BLaER1 (cell line): ENCODE data around the gene CPT1C.

Experiments
- H3K27ac ChIP-seq: shearing (Covaris generic); formaldehyde crosslinking; 2 replicates; pipeline ENCODE4 v1.8.1; 2022
- H3K27me3 ChIP-seq: shearing (Covaris generic); formaldehyde crosslinking; 2 replicates; pipeline ENCODE4 v1.8.1; 2022
- H3K36me3 ChIP-seq: shearing (Covaris generic); formaldehyde crosslinking; 2 replicates; pipeline ENCODE4 v1.8.1; 2022
- H3K4me1 ChIP-seq: shearing (Covaris generic); formaldehyde crosslinking; 2 replicates; pipeline ENCODE4 v1.8.1; 2022
- H3K4me2 ChIP-seq: shearing (Covaris generic); formaldehyde crosslinking; 2 replicates; pipeline ENCODE4 v1.8.1; 2022
- H3K4me3 ChIP-seq: shearing (Covaris generic); formaldehyde crosslinking; 2 replicates; pipeline ENCODE4 v1.8.1; 2022
- H3K9ac ChIP-seq: shearing (Covaris generic); formaldehyde crosslinking; 2 replicates; pipeline ENCODE4 v1.8.1; 2022
- H3K9me3 ChIP-seq: shearing (Covaris generic); formaldehyde crosslinking; 2 replicates; pipeline ENCODE4 v1.8.1; 2022
- H4K20me1 ChIP-seq: shearing (Covaris generic); formaldehyde crosslinking; 2 replicates; pipeline ENCODE4 v1.8.1; 2022
- Cebpa-rat ChIP-seq: shearing (Covaris generic); IDR thresholded peaks from 2 replicates; pipeline ENCODE4 v1.8.1; 2022

CPT1C gene

DNA sequence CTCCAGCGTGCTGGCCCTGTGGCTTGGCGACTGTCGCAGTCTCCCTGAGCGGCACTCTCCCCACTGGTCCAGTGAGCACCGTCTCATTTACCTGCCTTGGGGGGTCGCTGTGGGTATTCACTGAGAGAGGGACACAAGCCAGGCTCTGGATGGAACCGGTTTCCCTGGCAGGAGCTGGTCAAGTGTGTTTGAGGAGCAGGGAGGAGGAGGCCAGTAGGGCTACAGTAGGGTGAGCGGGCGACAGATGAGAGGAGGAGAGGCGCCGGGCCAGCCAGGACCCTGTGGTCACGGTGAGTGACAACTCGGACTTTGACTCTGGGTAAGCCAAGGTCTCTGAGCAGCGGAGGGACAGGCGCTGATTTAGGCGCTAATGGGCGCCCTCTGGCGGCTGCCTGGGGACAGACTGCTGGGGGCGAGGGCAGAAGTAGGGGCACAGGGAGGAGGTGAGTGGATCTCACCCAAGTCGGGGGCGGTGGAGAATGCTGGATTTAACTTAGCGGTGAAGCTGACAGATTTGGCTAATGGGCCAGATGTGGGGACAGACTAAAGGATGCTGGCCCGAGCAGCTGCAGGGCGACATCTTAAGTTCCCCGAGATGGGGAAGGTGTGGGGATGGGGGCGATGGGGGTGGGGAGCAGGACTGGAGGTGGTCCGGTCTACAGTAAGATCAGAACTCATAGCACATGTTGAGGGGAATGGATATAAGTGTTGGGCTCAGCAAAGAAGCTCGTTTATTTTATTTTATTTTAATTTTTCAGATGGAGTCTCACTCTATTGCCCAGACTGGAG lies 18.6 kb upstream of the CPT1C start:
- Histone ChIP-seq H3K9me3 (no peaks in the 10 kb centered on the region), H3K27ac (peak overlapping the region; percentile 51; the same call in 1 of the 2 replicates), H3K4me2 (peak overlapping the region; percentile 54), H3K9ac (peak overlapping the region; percentile 51; the same call in 1 of the 2 replicates), H4K20me1 (no peaks in the 10 kb centered on the region), H3K4me1 (peaks cover 44% of the 10 kb centered on the region), H3K4me3 (no peak overlapping the region), H3K27me3 (no peaks in the 10 kb centered on the region), H3K36me3 (peaks cover 50% of the 10 kb centered on the region)
- no peak for TF ChIP-seq Cebpa-rat

DNA sequence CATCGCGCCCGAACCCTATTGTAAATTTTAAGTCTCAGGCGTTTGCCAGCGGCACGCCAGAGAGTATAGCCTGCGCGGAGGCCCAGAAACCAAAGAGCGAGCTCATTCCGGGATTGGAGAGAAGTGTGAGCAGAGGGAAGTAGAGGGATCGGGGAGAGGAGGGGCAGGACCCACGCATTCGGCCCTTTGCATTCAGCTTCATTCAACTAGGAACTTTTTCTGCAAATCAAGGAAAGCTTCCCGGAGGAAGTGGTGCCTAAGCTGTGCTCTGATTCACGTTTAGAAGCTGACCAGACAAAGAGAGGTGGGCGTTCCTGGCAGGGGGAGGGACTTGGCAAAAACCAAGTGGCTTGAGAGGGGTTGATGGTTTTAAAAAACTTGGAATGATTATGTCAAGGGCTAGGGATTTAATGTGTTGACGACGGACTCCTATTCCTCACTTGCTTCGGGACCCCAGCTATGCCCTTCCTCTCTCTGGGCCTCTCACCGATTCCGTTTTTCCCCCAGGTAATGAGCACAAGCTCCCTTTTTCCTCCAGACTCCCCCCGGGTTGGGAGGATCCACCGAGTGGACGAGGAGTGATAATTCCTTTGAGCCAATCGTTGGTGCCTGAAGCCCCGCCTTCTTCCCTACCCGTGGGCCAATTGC lies 14.7 kb upstream of the CPT1C start:
- H3K36me3 ChIP-seq, result peaks cover 20% of the 10 kb centered on the region
- peak overlapping the region; percentile 100 for H3K27ac ChIP-seq
- H3K9ac ChIP-seq, result peak overlapping the region; percentile 97
- H3K9me3 ChIP-seq, result no peaks in the 10 kb centered on the region
- no peak for TF ChIP-seq Cebpa-rat
- peak overlapping the region; percentile 63 for H3K4me3 ChIP-seq
- H3K4me1 ChIP-seq, result peaks cover 73% of the 10 kb centered on the region
- H3K4me2 ChIP-seq, result peak overlapping the region; percentile 73
- peaks cover 37% of the 10 kb centered on the region for H4K20me1 ChIP-seq
- H3K27me3 ChIP-seq, result no peaks in the 10 kb centered on the region

DNA sequence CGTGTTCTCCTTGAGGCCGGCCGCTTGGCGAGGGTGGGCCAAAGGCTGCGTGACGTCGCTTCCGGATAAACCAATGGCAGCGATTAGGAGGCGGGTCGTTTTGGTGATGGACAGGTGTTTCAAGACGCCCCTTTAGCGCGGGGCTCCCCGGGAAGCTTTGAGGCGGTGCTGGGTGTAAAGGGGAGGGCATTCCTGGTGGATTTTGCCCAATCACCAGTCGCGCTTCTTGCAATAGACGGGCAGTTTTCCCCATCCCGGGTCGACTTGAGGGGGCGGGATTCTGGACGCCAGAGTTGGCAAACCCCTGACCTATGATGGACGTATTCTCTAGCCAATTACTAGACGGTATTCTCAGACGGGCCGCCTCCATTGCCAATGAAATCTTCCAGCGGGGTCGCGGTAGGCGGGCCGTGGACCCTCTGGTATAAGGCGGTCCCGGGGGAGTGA lies 14.1 kb upstream of the CPT1C start:
- Histone ChIP-seq H3K4me1 (peaks cover 68% of the 10 kb centered on the region), H3K27ac (peak overlapping the region; percentile 100), H3K9me3 (no peaks in the 10 kb centered on the region), H3K36me3 (peaks cover 20% of the 10 kb centered on the region), H4K20me1 (peaks cover 43% of the 10 kb centered on the region), H3K4me3 (peak overlapping the region; percentile 99), H3K9ac (peak overlapping the region; percentile 100), H3K4me2 (peak overlapping the region; percentile 97; the same call in 1 of the 2 replicates), H3K27me3 (no peaks in the 10 kb centered on the region)
- peak; percentile 27; the same call in 1 of the 2 replicates for TF ChIP-seq Cebpa-rat

DNA sequence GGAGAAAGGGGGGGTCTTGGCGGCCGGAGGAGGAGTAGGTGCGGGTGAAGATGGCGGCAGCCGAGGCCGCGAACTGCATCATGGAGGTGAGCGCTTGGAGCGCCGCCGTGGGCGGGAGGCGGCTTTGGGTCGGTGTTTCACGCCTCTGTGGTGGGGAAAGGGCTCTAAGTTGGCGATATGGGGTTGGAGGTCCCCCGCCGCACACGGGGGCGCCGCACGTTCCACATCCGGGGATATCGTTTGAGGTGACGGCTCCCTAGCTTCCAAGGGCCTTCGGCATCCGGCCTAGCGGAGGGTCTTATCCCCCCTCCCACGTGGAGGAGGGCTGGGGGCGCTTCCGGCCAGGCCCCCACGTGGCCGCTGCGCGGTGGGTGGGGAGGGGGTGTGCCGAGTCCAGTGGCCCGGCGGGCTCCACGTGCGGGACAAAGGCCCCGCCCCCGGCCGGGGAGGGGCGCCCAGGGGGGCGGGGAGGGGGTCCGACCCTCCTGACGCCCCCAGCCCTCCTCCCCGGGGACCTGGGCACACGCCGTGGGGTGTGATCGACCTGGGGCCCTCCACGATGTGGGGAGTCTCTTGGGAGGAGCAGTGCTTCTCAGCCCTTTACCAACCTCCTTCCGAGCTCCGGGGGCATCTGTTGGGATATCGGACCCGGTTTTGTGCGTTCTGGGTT lies 13.6 kb upstream of the CPT1C start, which contains the start of gene PRMT1:
TSS of gene PRMT1 (plus strand) at position 41 of the 670 bp plus-strand sequence. CDS start at position 51, 10 bp downstream.
- no peak for TF ChIP-seq Cebpa-rat
- H4K20me1 ChIP-seq, result peaks cover 48% of the 10 kb centered on the region
- H3K4me2 ChIP-seq, result peak within 1 kb of the TSS; percentile 97
- peak within 1 kb of the TSS; percentile 100 for H3K9ac ChIP-seq
- peaks cover 24% of the 10 kb centered on the region for H3K36me3 ChIP-seq
- H3K4me1 ChIP-seq, result peaks cover 62% of the 10 kb centered on the region
- H3K27ac ChIP-seq, result peak within 1 kb of the TSS; percentile 100
- H3K27me3 ChIP-seq, result no peaks in the 10 kb centered on the region
- H3K9me3 ChIP-seq, result no peaks in the 10 kb centered on the region
- H3K4me3 ChIP-seq, result peak within 1 kb of the TSS; percentile 99

DNA sequence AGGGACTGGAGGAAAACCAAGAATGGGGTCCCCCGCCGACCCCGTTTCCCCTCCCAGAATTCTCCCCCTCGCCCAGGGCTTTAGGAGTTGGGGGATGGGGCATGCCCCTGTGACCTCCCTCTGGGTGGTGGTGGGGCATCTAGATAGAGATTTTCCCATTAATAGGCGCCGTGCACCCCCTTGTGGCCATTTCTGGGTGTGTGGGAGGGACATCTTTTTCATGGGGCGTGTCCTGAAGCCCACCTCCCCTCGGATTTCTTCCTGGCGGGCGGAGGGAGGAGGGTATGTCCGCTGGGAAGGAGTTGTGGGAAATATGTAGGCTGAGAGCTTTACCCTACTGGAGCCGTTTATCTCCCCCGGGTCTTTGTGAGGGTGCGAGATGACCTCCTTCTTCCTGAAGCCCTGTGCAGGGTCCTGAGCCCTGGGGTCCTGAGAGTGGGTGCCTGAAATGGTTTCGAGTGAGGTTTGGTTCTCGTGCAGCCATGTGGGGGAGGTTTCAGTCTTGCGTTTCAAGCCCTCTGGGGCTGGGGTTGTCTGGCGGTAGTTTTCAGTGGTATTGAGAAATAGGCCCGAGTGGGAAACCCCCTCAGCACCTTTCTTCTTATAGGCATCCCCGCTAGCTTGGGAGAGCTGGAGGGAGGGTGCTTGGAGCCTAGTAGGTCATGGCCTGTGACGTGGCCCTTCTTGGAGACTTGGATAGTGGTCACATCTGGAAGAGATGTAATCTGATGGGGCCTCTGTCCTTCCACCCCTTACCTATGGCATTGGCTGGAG lies 12.8 kb upstream of the CPT1C start:
- peak overlapping the region; percentile 100 for H3K9ac ChIP-seq
- peaks cover 55% of the 10 kb centered on the region for H4K20me1 ChIP-seq
- peaks cover 28% of the 10 kb centered on the region for H3K36me3 ChIP-seq
- peak overlapping the region; percentile 99 for H3K4me3 ChIP-seq
- H3K9me3 ChIP-seq, result no peaks in the 10 kb centered on the region
- H3K27me3 ChIP-seq, result no peaks in the 10 kb centered on the region
- TF ChIP-seq Cebpa-rat, result peak; percentile 83
- peak overlapping the region; percentile 100 for H3K27ac ChIP-seq
- peak overlapping the region; percentile 97 for H3K4me2 ChIP-seq
- H3K4me1 ChIP-seq, result peaks cover 62% of the 10 kb centered on the region

DNA sequence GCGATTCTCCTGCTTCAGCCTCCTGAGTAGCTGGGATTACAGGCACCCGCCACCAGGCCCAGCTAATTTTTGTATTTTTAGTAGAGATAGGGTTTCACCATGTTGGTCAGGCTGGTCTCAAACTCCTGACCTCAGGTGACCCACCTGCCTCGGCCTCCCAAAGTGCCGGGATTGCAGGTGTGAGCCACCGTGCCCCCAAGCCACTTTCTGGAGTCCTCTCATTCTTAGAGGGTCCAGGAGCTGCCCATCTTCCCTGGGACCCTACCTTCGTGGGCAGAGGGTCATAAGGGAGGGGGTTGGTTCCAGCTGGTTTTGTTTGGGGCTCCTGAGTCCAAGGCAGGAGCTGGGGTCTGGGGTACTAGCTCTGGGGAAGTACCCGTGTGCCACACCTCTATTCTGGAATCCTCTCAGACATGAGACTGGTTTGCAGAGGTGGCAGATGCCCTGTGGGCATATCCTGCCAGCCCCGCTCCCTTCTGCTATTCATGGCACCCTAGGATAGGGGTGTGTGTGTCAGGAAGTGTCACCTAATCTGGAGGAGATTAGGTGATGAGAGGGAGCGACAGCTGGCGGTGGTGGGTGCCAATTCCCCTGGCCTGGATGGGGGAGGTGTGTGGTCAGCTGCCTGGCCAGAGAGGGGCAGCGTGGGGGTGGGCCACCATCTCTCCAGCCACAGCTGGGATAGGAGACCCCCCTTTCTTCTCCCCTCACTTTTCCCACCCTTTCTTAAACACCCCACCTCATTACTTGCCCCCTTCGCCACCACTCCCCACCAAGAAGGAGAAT lies 11.7 kb upstream of the CPT1C start:
- Histone ChIP-seq H3K27ac (0 out of 2 replicates have a peak overlapping the region, but pooled peaks have one; percentile 18), H3K36me3 (peaks cover 34% of the 10 kb centered on the region), H3K27me3 (no peaks in the 10 kb centered on the region), H3K4me3 (peak overlapping the region; percentile 99; the same call in 1 of the 2 replicates), H3K4me1 (peaks cover 52% of the 10 kb centered on the region), H3K9me3 (no peaks in the 10 kb centered on the region), H3K4me2 (peak overlapping the region; percentile 97), H3K9ac (0 out of 2 replicates have a peak overlapping the region, but pooled peaks have one; percentile 6), H4K20me1 (peaks cover 66% of the 10 kb centered on the region)
- TF ChIP-seq Cebpa-rat, result no peak

DNA sequence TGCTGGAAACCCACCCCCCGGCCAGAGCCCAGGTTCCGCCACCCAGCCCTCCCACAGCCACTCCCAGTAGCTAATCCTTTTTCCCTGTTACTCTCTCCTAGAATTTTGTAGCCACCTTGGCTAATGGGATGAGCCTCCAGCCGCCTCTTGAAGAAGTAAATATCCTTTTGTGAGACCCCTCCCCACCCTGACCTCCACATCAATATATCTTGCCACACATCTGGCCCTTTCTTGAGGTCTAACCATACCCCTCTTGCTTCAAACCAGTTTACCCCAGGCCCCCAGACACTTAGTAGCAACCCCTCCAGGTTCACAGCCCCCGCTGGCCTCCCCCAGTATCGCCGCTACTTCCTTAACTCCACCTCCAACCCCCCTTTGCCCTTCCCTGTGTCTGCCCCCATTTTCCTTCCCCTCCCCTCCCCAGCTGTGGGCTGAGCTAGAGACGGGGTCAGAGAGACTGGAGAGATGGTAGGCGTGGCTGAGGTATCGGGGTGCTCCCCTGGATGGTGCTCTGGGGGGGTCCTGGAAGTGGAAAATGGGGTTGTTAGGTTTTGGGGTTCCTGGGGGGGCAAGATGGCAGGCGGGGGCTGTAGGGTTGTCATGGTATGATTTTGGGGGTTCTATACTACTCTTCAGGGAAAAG lies 11.0 kb upstream of the CPT1C start:
- H3K4me3 ChIP-seq, result peak overlapping the region; percentile 22; the same call in 1 of the 2 replicates
- peak overlapping the region; percentile 48; the same call in 1 of the 2 replicates for H3K9ac ChIP-seq
- H3K4me2 ChIP-seq, result peak overlapping the region; percentile 97
- H3K36me3 ChIP-seq, result peaks cover 41% of the 10 kb centered on the region
- peaks cover 73% of the 10 kb centered on the region for H4K20me1 ChIP-seq
- TF ChIP-seq Cebpa-rat, result no peak
- H3K4me1 ChIP-seq, result peaks cover 45% of the 10 kb centered on the region
- peak overlapping the region; percentile 26; the same call in 1 of the 2 replicates for H3K27ac ChIP-seq
- no peaks in the 10 kb centered on the region for H3K27me3 ChIP-seq
- H3K9me3 ChIP-seq, result no peaks in the 10 kb centered on the region
